Natural killer cell (primary cell): ENCODE data around the gene LCE2D. TPM values are rescaled to one million over a fixed set of nuclear protein-coding genes. Genes with fewer than 3 reads are reported as not detected.

Experiments used
- ATAC-seq, 3 donors: fragments of 150-1000 bp in 2 of 3; fragments of 200-7000 bp in 1 of 3; cut with Tn5 transposase; 1 replicate in 1 of 3; 2 replicates in 2 of 3; pipeline ENCODE4 v1.10.0; 2021; ENCODE audit warnings: mild to moderate bottlenecking in 2 of 3, moderate library complexity in 2 of 3
- DNase-seq, 2 donors: peaks; one replicate each; pipeline versions ENCODE4 v3.0.0 to v3.0.0-alpha.2; 2013 to 2021; ENCODE audit warnings: mixed read lengths in 1 of 2
- H3K27ac ChIP-seq: one replicate; pipeline ENCODE4 v1.5.1; 2013; ENCODE audit warnings: mild to moderate bottlenecking, low read length
- H3K27me3 ChIP-seq: one replicate; pipeline ENCODE4 v1.6.1; 2013; ENCODE audit warnings: low read length; ENCODE audit not compliant: control insufficient read depth, insufficient read depth
- H3K36me3 ChIP-seq: one replicate; pipeline ENCODE4 v1.6.1; 2013; ENCODE audit warnings: low read length; ENCODE audit not compliant: control insufficient read depth, insufficient read depth
- H3K4me1 ChIP-seq: one replicate; pipeline ENCODE4 v1.6.1; 2013; ENCODE audit warnings: low read length; ENCODE audit not compliant: control insufficient read depth, insufficient read depth
- H3K4me3 ChIP-seq: one replicate; pipeline ENCODE4 v1.5.1; 2013; ENCODE audit warnings: low read length
- H3K9me3 ChIP-seq: one replicate; pipeline ENCODE4 v1.6.1; 2013; ENCODE audit warnings: low read length; ENCODE audit not compliant: control insufficient read depth, insufficient read depth
- H3K27ac Mint-ChIP-seq, 2 donors: one replicate each; pipeline ENCODE4 v1.8.0; 2022; ENCODE audit warnings: mild to moderate bottlenecking in 2 of 2, mixed read lengths in 2 of 2, moderate library complexity in 1 of 2
- H3K27me3 Mint-ChIP-seq, 2 donors: one replicate each; pipeline ENCODE4 v1.8.0; 2022; ENCODE audit warnings: low read depth in 2 of 2, mixed read lengths in 2 of 2
- H3K36me3 Mint-ChIP-seq: one replicate; pipeline ENCODE4 v1.8.0; 2022; ENCODE audit warnings: mixed read lengths
- H3K4me1 Mint-ChIP-seq, 2 donors: one replicate each; pipeline ENCODE4 v1.8.0; 2022; ENCODE audit warnings: mixed read lengths in 2 of 2
- H3K4me3 Mint-ChIP-seq: one replicate; pipeline ENCODE4 v1.8.0; 2022; ENCODE audit warnings: mild to moderate bottlenecking, moderate library complexity, mixed read lengths
- H3K9me3 Mint-ChIP-seq, 2 donors: one replicate each; pipeline ENCODE4 v1.8.0; 2022; ENCODE audit warnings: mixed read lengths in 2 of 2
- CTCF ChIP-seq: fragments of 200-600 bp; IDR thresholded peaks from one replicate; pipeline ENCODE4 v1.8.0; 2022; ENCODE audit warnings: antibody characterized with exemption
- WGBS: methylation state at CpG from one replicate; pipeline ENCODE4 v1.1.7; 2013; ENCODE audit warnings: missing lambda C conversion rate; ENCODE audit not compliant: insufficient coverage; 5-methylcytosine and 5-hydroxymethylcytosine counted together
- intact Hi-C: fragments of 100-400 bp; cut with micrococcal nuclease; formaldehyde crosslinking; loops from one replicate; pipeline ENCODE4 v1.14.2; 2022
- total RNA-seq, 4 donors: library from RNA; stranded (reverse); fragments of 120-200 nt in 1 of 4; gene quantifications; one replicate each; pipeline versions ENCODE4 v1.2.3 to v1.2.4, GENCODE V29; 2013 to 2022

LCE2D gene
- total RNA-seq, 3 donors from 2014 or later (not counting 1 experiment from before 2014, with no cell fraction given) = not detected

DNA sequence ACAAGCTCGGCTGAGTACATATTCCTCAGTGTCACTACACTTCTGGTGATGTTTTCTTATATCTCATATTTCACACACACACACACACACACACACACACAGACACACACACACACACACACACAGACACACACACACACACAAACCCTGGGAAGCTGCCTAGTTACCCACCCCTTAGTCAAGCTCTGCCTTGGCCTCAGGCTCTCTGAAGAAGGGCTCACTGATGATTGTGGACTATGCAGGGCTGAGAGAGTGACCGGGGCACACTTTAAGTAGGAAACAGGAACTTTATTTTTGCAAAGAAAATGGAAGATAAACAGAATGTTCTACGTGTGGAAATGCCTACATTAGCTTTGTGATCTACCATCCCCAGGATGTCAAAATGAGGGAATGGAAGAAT, 19.2 kb upstream of the LCE2D start:
- no peaks in the 10 kb centered on the region for H3K4me1 Mint-ChIP-seq
- no peak overlapping the region for H3K4me3 Mint-ChIP-seq
- 64% methylated on average over 3 of the region's 3 CpGs for WGBS
- no peak overlapping the region for H3K4me3 ChIP-seq
- H3K36me3 ChIP-seq = no peaks in the 10 kb centered on the region
- no peak overlapping the region for H3K27ac Mint-ChIP-seq
- no peak for TF ChIP-seq CTCF
- no peak overlapping the region for H3K27ac ChIP-seq
- no peaks in the 10 kb centered on the region for H3K4me1 ChIP-seq
- no peaks in the 10 kb centered on the region for H3K9me3 ChIP-seq
- ATAC-seq (no peak), DNase-seq (no peak)
- no peaks in the 10 kb centered on the region for H3K27me3 ChIP-seq
- peaks cover 3 to 48% of the 10 kb centered on the region in 2 donors for H3K27me3 Mint-ChIP-seq
- no peaks in the 10 kb centered on the region for H3K9me3 Mint-ChIP-seq
- intact Hi-C loops = no loop called here
- H3K36me3 Mint-ChIP-seq = no peaks in the 10 kb centered on the region

DNA sequence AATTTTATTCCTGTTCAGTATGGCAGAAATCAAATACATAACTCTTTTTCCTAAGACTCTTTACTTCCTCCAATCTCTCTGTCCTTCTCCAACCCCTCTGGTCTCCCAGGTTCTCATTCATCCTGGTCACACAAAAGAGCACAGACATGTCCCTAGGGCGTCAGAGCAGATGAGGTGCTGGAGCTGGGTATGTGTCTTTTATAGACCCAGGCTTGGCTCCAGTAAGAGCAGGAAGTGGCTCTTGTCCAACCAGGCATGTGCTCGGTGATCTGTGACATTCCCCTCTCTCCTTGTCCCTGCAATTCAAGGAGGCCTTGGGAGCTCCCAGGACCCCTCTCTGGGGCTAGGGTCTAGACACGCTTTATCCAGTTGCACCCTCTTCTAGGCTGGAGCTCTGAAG, 18.0 kb upstream of the LCE2D start:
- Mint-ChIP-seq H3K27ac (no peak overlapping the region), H3K36me3 (no peaks in the 10 kb centered on the region), H3K4me3 (no peak overlapping the region), H3K9me3 (no peaks in the 10 kb centered on the region), H3K4me1 (no peaks in the 10 kb centered on the region), H3K27me3 (peaks cover 4 to 60% of the 10 kb centered on the region in 2 donors)
- DNase-seq (no peak), ATAC-seq (no peak)
- TF ChIP-seq CTCF = no peak
- no peak overlapping the region for H3K27ac ChIP-seq
- no peaks in the 10 kb centered on the region for H3K36me3 ChIP-seq
- H3K27me3 ChIP-seq = no peaks in the 10 kb centered on the region
- 69% methylated on average over 3 of the region's 3 CpGs for WGBS
- no peaks in the 10 kb centered on the region for H3K9me3 ChIP-seq
- intact Hi-C loops = no loop called here
- no peaks in the 10 kb centered on the region for H3K4me1 ChIP-seq
- H3K4me3 ChIP-seq = no peak overlapping the region

DNA sequence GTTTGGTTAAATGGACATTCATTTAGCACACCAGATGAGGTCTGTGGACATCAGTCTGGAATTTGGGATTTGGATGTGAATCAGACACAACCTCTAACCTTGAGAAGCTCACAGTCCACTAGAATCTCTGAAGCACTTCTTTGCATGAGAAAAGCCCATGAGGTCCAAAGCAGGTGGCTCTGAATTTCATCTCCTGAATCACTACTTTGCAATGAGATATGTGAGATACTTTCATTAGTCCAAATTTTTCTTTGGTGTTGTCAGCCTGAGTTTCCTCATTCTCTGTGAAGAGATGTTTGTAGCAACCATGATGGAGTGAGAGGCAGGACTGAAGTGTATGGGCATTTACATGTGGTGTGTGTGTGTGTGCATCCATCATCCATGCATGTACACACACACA, 16.5 kb upstream of the LCE2D start:
- H3K27me3 Mint-ChIP-seq = peaks cover 5 to 64% of the 10 kb centered on the region in 2 donors
- no peak for DNase-seq
- intact Hi-C loops = no loop called here

More for the DNA sequence above, 16.5 kb upstream of the LCE2D start:
- Mint-ChIP-seq H3K27ac (no peak overlapping the region), H3K9me3 (no peaks in the 10 kb centered on the region), H3K4me1 (no peaks in the 10 kb centered on the region), H3K4me3 (no peak overlapping the region), H3K36me3 (no peaks in the 10 kb centered on the region)
- Histone ChIP-seq H3K9me3 (no peaks in the 10 kb centered on the region), H3K36me3 (no peaks in the 10 kb centered on the region), H3K27ac (no peak overlapping the region), H3K4me1 (no peaks in the 10 kb centered on the region), H3K27me3 (no peaks in the 10 kb centered on the region), H3K4me3 (no peak overlapping the region)
- TF ChIP-seq CTCF = no peak
- ATAC-seq = no peak
